GM19043 (cell line): Measurements from ENCODE around the gene SLC5A9.

Experiments
- ATAC-seq: cut with Tn5 transposase; IDR thresholded peaks from one replicate; pipeline ENCODE4 v1.9.1; 2021; ENCODE audit warnings: low read depth; ENCODE audit not compliant: unreplicated experiment

Gene SLC5A9

DNA sequence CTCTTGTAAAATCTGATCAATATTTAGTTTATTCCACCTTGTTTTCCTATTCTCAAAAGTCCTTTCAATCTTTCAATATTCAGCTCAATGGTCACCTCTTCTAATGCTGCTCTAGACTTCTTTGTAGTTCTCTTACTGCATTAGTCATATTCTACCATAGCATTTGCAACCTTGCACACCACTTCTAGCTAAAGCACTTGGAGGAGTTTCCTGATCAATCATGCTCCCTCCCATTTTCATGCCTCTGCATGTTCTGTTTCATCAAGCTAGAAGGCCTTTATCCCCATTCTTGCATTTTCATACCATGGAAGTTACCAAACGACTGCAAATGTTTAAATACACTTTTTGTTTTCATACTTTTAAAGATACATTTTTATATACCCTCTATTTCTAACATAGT, 72.1 kb downstream of the SLC5A9 start:
- no peak for ATAC-seq
